ENCODE data around the gene MOB3B.

GRCh38 chr9:27385606-27386322 lies 143.8 kb downstream of the MOB3B start:
- TF ChIP-seq CTCF (IDR thresholded peaks at IDR 0.05) (no peak), POLR2A (IDR thresholded peaks at IDR 0.05) (no peak)
